HG03442 (cell line): ENCODE measurements around the gene AUTS2.

ENCODE experiments used
- ATAC-seq: cut with Tn5 transposase; IDR thresholded peaks from one replicate; pipeline ENCODE4 v1.9.1; 2021; ENCODE audit warnings: mild to moderate bottlenecking, moderate library complexity; ENCODE audit not compliant: unreplicated experiment

Gene AUTS2

DNA sequence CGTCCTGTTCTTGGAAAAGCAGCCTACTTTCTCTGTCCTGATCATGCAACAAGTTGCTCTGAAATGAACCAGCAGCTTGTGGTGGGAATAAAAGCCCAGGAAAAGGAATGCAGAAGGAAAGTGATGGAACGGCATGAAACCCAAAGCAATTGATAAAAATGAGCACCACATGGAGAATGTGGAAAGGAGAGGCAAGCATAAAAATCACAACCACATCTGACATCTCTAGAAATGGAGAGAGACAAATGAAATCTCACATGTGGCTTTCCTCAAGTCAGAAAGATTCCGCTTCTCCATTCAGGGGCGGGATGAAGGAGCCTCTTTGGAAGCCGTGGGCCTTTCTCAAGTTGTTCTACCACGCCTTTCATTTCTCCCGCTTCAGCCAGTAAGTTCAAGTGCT lies 902.0 kb downstream of the AUTS2 start:
- ATAC-seq: no peak

DNA sequence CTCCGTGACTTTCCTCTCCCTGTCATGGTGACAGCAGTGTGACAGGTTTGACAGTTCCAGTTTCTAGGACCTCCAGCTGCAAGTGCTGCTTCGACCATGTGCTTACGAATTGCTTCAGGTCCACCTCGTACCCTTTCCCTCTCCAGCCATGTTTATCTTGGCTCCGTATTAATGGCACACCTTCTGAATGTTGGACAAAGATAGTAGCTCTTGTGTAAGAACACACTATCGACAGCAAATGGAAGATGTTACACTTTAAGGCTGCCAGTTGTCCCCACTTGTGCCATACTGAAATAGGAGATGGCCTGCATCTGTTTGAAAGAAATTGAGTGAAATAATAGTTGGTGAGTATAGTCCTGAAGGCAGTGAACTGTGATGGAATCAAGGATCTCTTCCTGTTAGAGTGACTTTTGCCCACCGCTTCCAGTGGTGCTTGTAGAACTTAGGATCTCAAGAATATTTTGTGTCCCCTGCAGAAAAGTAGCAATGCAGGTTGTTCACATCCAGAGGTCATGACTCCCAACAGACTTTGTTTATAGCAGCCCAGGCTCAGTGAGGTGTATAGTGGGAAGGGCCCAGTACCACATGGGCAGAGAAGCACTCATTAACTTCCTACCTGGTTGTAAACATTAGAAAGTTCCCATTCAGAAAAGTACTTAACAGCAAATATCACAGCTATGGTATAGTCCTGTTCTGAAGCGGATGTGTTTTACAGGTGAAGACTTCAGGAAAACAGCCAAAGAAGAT lies 904.0 kb downstream of the AUTS2 start:
- no peak for ATAC-seq

DNA sequence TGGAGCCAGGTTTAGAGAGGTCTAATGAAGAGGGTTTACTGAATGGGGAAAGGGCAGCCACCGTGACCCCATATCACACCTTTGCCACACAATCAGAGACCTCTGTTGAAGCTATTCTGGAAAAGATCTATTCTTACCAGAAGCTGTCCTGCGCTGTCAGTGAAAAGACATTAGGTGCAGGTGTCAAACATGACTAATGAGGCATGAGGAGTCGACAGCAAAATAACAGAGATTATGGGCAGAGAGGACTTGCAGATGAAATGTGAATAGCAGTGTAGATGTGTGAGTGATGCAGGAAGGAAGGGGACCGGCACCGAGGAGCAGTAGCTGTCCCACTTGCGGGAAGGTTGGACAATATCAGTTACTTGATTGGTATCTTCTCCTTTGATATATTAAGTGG lies 906.0 kb downstream of the AUTS2 start:
- no peak for ATAC-seq

DNA sequence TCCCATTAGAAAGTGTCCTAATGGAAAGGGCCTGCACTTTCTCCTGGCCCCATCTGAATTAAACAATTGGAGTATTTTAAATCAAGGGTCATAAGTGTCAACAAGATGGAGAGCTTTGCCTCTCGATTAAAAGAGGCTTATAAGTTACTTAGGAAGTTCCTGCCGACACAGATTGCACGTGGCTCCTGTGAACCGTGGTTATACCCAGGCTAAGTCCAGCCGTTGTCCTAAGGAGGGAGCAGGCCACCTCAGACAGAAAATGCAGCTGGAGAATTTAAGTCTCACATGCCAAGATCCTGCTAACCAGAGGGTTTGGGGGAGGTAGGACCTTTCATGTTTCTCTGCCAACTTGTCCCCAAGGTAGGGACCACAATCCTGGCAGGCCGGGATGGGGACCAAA lies 907.2 kb downstream of the AUTS2 start:
- ATAC-seq: no peak

DNA sequence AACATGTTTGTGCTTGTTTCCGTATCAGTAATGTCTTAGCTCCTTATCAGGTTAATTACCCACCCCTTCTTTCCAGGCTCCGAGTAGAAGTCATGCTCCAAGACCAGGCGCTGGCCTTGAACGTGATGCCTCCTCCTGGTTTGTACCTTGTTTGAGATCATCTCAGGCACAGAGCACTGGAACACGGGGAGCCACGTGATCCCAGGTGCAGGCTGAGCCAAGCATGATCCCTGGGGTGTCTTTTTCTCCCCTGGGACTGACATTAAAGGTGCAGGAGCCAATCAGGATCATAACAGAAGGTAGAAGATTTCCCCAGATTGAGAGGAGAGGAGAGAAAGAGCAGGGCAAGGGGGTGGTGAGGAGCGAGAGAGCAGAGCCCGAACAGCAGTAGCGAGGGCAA lies 907.6 kb downstream of the AUTS2 start:
- no peak for ATAC-seq

DNA sequence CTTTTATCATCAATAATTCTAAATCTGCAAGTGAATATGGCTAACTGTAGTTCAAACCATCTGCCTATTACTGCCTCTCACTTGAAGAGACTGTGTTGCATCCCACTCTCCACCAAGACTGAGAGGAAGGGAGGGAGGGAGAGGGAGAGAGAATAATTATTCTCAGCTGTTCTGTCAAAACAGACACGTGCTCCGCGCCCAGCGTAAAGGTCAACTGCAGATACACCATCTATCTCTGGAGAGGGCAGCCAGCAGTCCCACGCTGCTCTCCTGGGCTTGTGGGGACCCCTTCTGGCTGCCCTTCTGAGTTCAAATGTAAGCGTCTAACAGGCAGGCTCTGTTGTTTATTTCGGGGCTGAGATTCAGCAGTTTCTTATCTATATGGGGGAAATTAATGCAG lies 908.2 kb downstream of the AUTS2 start:
- ATAC-seq: no peak

DNA sequence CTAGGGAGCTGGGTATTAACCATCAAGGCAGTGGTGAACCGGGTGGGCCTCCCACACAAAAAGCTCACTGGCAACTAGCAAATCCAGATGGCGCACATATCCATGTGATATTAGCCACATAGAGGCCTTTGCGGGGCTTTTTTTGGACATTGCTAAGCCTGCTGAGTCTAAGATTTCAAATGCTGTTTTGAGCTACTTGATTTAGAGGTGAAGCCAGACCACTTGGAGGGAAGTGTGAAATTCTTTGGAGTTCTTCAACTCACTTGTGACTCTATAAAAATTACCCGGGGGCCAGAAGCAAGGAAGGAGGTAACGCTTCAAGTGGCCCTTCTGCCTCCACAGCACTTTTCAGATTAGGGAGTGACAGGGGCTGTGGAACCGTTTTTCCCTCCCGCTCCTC lies 913.9 kb downstream of the AUTS2 start:
- ATAC-seq: no peak

DNA sequence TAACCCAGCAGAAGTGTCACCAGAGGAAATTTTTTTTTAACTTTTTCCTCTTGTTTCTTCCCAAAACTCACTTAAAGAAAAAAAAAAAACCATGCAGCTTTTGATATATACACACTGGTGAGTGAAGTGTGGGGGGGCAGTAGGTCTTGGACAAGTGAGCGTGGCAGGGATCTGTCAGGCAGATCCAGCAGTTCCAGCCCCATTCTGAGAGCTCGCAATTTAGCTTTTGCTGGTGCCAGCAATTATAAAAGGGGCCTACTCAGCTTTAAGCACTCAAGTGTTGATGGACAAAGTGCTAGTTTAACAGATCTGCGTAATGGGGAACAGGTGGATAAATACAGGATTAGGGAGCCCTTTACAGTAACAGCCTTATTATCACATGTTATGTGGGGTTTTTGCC lies 914.5 kb downstream of the AUTS2 start:
- no peak for ATAC-seq

DNA sequence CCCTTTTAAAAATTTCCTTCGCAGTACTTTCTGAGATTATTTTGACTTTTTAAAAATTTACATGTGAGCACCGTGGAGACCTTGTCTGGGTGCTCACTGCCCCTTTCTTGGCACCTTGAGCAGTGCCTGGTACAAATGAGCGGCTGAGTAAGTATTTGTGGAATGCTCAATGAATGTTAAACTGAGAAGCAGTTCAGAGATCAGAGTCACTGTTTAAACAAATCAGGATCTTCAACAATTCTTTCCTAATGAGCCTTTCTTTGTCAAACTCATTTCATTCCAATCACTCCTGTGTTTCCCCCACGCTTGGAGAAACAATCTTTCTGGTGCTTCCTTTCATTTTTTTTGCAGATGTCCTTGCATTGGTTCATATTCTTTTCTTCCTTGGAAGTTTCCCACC lies 922.3 kb downstream of the AUTS2 start:
- no peak for ATAC-seq

DNA sequence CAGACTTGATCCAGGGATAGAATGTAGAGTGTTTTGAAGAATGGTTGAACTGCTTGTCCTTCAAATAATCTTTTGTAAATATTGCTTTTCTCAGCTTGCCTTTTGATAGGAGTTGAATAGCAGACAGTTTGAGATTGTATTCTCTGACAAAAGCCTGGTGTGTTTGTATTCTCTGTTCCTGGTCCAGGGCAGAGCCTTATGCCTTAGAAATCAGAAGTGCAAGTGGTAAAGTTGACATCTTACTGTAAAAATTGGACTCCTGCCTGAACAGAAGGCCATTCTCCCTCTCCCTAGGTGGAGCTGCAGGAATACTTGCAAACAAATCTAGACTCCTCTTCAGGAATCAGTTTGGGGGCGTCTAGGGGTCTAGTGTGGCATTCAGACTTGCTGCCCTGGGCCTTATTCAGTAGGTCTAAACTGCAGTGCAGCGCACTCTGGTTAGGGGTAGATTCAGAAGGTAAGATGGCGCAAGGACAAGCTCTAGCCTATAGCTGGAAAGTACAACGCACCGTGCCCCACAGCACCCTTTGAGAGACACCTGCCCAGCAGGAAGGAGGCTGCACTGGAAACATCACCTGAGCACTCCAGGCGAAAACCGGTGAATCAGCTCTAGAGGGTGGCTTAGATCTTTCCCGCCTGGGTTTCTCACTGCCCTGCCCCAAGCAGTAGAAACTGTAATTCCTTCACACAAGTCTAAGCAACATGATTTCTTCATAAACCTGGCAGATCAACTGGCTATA lies 925.1 kb downstream of the AUTS2 start:
- no peak for ATAC-seq

DNA sequence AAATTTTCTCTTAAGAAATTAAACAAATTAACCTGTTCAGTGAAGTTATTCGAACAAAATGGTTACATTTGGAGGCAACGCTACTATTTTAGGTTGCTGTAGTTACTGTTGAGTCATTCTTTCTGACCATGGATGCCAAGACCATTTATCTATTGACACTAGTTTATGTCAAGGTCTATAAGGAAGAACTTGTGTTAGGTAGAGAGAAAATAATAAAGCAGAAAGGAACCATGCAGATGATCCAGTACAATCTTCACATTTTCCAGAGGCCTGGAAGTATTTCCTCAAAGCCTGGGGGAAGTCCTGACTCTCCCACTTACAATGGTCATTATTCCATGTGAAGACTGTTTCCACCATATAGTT lies 925.7 kb downstream of the AUTS2 start:
- no peak for ATAC-seq

DNA sequence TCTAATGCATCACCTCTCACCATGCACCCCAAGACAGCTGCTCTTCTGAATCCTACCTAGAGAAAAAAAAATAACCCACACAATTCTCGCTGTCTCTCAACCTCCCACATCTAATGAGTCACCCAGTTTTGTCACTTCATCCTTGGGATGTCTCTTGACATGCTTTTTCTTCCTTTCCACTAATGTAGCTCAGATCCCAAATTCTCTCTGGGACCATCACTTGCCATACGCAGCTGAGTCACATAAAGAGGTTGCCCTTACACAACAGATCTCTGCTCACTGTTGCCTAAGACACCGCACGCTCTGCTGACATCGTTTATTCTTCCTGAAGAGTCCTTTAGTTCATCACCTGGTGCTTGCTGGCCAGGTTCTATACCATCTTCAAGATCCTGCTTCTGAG lies 927.7 kb downstream of the AUTS2 start:
- ATAC-seq: no peak

DNA sequence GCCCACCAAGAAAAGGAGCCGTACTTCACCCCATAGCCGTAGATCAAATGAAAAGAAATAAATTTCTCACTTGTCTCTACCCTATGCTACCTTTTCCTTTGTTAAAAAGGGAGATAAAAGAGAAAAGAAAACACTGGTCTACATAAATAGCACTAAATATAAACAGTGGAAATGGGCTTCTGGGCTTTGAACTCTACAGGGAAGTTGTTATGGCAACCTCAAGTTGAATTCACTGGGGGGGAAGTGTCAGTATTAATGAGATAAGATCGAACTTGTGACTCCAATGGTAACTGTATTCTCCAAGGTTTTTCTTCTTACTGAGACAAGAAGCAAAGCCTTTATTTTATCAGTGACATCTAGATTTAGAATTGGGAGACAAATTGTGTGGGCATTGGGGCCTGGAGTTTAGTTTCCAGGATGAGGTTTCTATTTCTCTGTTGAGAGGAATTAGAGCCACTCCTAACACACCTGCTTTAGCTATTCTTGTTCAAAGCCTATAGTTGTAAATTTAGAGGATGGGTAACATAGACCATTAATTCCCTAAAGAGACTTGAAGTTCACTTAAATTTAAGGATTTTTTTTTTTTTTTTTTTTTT lies 929.3 kb downstream of the AUTS2 start:
- ATAC-seq: no peak

DNA sequence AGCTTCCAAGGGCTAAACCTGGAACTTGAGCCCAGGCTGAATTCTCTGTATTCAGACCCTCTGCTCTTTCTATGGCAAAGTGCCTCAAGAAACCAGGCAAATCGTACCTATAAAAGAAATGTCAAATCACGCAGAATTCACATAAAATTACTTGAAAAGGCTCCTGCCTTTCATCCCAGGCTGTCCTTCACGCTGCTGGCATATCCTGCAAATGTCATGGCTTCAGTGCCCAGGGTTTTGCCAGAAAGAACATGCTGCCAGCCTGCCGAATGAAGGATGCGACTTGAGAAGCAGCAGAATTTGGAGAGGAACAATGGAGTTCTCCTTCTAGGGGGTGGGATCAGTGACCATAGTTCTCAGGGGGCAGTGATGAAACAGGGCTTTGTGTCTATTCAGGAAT lies 931.2 kb downstream of the AUTS2 start:
- no peak for ATAC-seq

DNA sequence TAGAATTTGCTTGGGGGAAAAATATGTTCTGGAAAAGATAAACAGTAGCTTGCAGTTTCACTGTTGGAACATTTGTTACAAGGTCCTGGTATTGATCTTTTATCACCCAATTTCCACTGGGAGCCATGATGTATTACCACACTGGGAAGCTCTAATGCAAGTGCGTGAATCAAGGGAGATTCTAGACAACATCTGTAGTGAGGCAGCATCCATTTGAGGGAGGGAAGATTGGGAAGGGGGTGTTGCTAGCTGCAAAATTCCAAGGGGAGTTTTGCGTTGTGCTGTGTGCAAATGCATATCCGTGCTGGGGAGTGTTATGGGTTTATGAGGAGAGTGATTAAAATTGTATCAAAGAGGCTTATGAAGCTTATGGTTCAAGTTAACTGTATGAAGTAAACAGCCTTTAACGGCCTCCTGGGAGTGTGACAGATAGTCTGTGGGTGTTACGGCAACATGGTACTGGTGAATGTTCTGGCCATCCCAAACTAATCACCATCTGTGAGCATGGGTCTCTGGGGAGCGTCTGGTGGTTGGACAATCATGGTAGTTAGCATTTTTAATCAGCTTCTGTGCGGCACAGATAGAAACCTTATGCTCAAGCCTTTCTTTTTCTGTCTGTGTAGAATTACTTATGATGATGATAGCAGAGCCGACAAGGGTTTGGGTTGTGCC lies 931.8 kb downstream of the AUTS2 start:
- no peak for ATAC-seq

DNA sequence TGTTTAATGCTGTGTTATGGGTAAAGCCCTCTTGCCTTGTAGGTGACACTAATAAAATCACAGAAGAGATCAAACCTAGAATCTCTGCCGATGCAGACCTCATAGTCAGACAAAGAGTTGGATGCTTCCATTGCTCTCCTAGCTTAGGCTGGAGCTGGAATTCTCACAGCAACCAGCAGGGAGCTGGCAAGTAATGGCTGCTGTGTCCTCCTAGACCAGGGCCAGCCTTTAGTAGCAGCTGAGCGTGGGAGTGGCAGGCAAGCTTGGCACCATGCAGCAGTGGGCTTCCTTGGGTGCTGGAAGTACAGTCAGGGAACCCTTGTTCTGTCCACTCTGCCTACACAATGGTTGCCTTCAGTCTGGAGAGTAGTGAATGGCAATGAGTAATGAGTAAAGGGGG lies 935.3 kb downstream of the AUTS2 start:
- ATAC-seq: no peak

DNA sequence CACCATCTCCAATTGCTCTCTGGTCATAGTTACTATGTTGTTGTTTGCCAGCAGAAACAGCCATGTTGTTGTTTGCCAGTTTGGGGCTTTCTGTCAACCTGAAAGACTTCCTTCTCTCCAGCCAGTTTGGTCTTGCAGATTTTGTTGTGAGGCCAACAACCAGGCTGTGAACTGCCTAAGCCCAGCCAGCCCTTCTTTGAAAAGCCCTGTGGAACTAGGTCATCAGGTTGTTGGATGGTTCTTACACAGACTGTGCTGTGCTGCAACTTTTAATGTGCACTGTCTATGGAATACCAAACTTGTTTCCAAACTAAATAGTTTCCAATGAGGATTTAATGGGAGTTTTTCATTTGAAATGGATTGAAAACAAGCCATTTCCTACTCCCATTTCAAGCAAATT lies 940.9 kb downstream of the AUTS2 start:
- no peak for ATAC-seq

DNA sequence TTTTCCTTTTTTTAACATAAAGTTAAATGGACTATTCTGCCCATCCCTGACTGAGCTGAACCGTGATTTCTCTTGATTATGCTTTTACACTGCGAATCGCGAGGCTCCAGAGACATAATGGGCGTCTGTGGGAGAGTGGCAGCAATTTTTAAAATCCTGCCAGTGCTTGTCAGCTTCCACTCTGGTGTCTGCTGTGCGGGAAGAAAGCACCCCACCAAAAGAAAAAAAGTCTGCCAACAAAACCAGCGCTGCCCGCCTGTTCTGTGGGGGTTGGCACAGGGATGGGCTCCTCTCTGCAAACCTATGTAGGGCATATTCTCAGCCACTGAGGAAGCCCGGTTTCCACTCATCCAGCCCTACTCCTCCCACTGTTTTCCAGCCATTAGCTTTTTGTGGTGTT lies 941.3 kb downstream of the AUTS2 start:
- ATAC-seq: no peak

DNA sequence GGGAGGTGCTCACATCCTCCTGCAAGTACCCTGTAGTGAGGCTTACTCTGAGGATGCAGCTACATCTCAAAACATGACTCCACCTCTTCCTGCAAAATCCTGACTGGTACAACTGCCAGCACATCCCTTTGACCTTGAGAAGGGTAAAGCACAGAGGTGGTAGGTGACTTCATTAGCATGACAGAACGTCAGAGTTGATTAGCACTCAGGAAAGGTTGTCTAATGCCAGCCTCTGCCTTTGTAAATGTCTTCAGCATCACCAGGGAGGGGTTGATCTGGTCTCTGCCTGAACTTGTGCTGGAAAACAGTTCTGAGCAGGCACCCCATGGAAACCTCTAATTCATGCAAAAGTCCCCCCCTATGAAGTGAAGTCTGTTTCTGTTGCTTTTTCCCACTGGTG lies 942.4 kb downstream of the AUTS2 start:
- ATAC-seq: no peak

DNA sequence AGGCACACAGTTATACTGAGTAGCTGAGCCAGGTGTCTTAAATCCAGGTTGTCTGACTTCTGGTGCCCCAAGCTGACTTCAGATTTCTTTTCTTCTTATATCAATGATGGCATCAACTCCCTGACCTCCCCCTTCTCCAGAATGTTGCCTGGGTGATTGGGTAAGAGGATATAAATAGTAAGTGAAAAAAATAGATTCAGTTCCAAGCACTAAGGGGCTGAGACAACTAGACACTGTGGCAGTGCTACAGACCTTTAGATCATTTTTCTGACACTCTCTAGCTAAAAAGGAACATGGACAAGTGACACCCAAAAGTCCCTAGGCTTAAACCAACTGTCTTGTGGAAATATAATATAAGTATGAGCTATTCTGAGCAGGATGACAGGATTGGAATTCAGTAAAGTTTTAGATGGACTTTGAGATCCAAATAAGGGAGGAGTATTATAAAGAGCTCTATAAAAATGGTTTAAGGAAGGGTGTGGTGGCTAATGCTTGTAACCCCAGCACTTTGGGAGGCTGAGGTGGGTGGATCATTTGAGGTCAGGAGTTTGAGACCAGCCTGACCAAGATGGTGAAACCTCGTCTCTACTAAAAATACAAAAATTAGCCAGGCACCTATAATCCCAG lies 944.6 kb downstream of the AUTS2 start:
- ATAC-seq: no peak

DNA sequence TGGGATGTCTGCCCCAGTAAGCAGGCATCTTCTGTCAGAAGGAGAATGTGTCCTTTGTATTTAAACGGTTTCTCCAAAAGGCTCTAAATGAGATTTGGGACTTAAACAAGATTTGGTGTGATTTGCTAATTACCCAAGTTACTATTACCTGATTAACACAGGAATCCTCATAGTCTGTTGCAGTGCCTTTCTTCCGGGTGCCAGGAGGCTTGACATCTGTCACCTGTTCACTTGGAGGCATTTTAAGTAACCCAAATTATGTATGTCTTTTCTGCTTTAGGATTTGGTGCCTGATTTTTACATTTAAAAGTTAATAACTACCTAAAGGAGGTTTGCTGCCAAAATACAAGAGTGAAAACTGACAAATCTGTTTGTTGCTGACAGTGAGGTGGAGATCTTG lies 945.7 kb downstream of the AUTS2 start:
- no peak for ATAC-seq
